Suprapubic skin (tissue), 4 donors: ENCODE measurements around the gene GBGT1. TPM values are rescaled to one million over a fixed set of nuclear protein-coding genes. Genes with fewer than 3 reads are reported as not detected.

Experiments used
- DNase-seq, 2 donors: peaks; one replicate each; pipeline ENCODE4 v3.0.0-alpha.2; 2019; ENCODE audit warnings: low spot score in 2 of 2
- H3K27ac ChIP-seq: fragments of 200-600 bp; sonication (generic); one replicate; pipeline ENCODE4 v1.5.1; 2019
- H3K27me3 ChIP-seq: fragments of 200-600 bp; sonication (generic); one replicate; pipeline ENCODE4 v1.5.1; 2019
- H3K36me3 ChIP-seq: fragments of 200-600 bp; sonication (generic); one replicate; pipeline ENCODE4 v1.5.1; 2019
- H3K4me1 ChIP-seq: fragments of 200-600 bp; sonication (generic); one replicate; pipeline ENCODE4 v1.5.1; 2019
- H3K4me3 ChIP-seq: fragments of 200-600 bp; sonication (generic); one replicate; pipeline ENCODE4 v1.5.1; 2019; ENCODE audit warnings: mild to moderate bottlenecking
- H3K9me3 ChIP-seq: fragments of 200-600 bp; sonication (generic); one replicate; pipeline ENCODE4 v1.5.1; 2019
- EP300 ChIP-seq: sonication (generic); formaldehyde crosslinking; IDR thresholded peaks from one replicate; pipeline ENCODE4 v1.6.1; 2017; ENCODE audit warnings: antibody characterized with exemption
- POLR2A ChIP-seq, 2 donors: fragments of 450-650 bp; IDR thresholded peaks; one replicate each; pipeline ENCODE4 v1.6.1; 2017; ENCODE audit warnings: antibody characterized with exemption in 2 of 2, mild to moderate bottlenecking in 2 of 2, moderate library complexity in 2 of 2
- POLR2AphosphoS5 ChIP-seq, 3 donors: sonication (generic); formaldehyde crosslinking; IDR thresholded peaks; one replicate each; pipeline ENCODE4 v1.6.1; 2017; ENCODE audit warnings: antibody characterized with exemption in 3 of 3
- WGBS: methylation state at CpG from one replicate; pipeline ENCODE4 v1.1.5; 2018; 5-methylcytosine and 5-hydroxymethylcytosine counted together
- total RNA-seq, 4 donors: library from RNA; depleted of rRNA; stranded (reverse); fragments of >200 nt; gene quantifications; one replicate each; pipeline ENCODE4 v1.1.0, GENCODE V29; 2016
- TF ChIP-seq, protein P1 (sequence below), 2 donors: fragments of 200-600 bp in 1 of 2; fragments of 450-650 bp in 1 of 2; sonication (generic) in 1 of 2; IDR thresholded peaks; one replicate each; pipeline ENCODE4 v1.5.1; 2016 to 2019; ENCODE audit warnings: antibody characterized with exemption in 2 of 2, mild to moderate bottlenecking in 1 of 2, moderate library complexity in 1 of 2

Gene GBGT1
- total RNA-seq, 4 donors from 2014 or later: 2.6 to 14.6 (median 5.8) TPM

DNA sequence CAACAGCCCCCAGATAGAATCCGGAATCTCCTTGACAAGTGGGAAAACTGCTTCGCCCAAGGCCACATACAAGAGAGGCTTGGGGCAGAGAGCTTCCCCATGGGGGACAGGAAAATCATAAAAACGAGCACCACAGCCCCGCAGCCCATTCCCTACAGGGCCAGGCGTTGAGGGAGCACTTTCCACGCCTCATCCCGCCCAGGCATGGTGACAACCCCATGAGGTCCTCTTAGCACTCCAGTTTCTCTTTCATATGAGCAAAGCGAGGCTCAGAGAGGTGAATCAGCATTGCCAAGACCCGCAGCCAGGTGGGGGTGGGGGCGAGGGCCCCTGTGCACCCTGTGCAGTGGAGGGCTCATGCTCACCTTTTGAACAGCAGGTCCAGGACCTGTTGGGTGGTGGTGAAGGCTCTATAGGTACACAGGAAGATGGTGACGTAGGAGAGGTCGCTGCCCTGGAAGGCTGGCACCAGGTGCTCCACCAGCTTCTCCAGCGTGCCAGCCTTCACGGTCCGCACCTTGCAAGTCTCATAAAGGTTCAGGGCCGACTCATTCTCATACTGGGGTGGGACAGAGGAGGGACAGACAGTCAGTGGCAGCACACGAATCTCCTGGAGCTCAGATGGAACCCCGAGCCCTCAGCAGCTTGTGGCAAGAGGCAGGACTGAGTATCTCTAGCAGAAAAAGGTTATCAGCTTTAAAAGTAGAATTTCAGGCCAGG lies 53.6 kb downstream of the GBGT1 start:
- TF ChIP-seq EP300 (no peak), POLR2A (IDR thresholded peaks at IDR 0.05) (no peak), POLR2AphosphoS5 (IDR thresholded peaks at IDR 0.05) (no peak)
- TF ChIP-seq, protein P1, sequence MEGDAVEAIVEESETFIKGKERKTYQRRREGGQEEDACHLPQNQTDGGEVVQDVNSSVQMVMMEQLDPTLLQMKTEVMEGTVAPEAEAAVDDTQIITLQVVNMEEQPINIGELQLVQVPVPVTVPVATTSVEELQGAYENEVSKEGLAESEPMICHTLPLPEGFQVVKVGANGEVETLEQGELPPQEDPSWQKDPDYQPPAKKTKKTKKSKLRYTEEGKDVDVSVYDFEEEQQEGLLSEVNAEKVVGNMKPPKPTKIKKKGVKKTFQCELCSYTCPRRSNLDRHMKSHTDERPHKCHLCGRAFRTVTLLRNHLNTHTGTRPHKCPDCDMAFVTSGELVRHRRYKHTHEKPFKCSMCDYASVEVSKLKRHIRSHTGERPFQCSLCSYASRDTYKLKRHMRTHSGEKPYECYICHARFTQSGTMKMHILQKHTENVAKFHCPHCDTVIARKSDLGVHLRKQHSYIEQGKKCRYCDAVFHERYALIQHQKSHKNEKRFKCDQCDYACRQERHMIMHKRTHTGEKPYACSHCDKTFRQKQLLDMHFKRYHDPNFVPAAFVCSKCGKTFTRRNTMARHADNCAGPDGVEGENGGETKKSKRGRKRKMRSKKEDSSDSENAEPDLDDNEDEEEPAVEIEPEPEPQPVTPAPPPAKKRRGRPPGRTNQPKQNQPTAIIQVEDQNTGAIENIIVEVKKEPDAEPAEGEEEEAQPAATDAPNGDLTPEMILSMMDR (IDR thresholded peaks at IDR 0.05): no peak
- Histone ChIP-seq H3K27me3 (no peaks in the 10 kb centered on the region), H3K4me3 (no peak overlapping the region), H3K4me1 (peaks cover 34% of the 10 kb centered on the region), H3K9me3 (no peaks in the 10 kb centered on the region), H3K36me3 (peaks cover 70% of the 10 kb centered on the region), H3K27ac (no peak overlapping the region)
- WGBS: 96% methylated on average over 15 of the region's 18 CpGs
- peak in 1 of 2 donors; percentile 58 for DNase-seq

DNA sequence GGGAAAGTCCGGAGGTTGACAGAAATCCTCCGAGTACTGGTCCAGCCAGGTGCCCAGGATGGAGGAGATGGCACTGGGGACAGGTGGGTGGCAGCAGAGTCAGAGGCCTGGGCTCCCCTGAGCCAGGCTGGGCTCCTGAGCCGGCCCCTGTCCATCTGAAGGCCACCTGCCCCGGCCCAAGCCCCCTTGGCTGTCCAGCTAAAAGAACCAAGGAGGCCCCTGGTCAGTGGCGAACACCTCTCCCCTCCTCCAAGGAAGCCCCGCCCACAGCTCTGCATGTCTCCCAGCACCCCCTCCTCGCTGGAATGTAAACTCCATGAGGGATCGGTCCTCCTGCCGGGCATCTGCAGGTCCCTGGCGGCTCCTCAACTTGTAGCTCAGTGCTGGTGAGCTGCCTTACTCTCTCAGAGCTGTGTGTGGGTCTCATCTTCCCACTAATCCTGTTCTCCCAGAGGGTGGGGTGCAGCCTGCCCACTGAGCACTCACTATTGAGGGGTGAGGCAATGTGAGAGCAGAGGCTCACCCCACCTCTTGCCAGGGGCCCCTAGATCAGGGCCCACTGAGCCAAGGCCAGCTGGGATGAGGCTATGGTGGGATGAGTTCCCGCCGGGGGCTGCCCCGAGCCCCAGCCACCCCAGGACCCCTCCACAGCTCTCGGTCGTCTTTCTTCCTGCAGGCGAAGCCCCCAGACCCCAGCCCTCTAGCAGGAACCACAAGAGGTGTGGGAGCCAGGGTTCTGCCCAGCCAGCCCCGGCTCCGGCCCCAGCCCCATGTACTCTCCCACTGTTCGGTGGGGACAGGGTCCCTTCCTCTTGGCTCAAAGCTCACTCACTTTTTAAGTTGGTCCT lies 54.7 kb downstream of the GBGT1 start:
- TF ChIP-seq, protein P1 (IDR thresholded peaks at IDR 0.05): no peak
- no peak for TF ChIP-seq POLR2AphosphoS5 (IDR thresholded peaks at IDR 0.05)
- no peak for TF ChIP-seq POLR2A (IDR thresholded peaks at IDR 0.05)
- TF ChIP-seq EP300: no peak
- peaks cover 26% of the 10 kb centered on the region for H3K4me1 ChIP-seq
- peak in 1 of 2 donors; percentile 62 for DNase-seq
- no peaks in the 10 kb centered on the region for H3K9me3 ChIP-seq
- H3K36me3 ChIP-seq: peaks cover 81% of the 10 kb centered on the region
- H3K27ac ChIP-seq: no peak overlapping the region
- 86% methylated on average over 13 of the region's 19 CpGs for WGBS
- no peaks in the 10 kb centered on the region for H3K27me3 ChIP-seq
- H3K4me3 ChIP-seq: no peak overlapping the region

DNA sequence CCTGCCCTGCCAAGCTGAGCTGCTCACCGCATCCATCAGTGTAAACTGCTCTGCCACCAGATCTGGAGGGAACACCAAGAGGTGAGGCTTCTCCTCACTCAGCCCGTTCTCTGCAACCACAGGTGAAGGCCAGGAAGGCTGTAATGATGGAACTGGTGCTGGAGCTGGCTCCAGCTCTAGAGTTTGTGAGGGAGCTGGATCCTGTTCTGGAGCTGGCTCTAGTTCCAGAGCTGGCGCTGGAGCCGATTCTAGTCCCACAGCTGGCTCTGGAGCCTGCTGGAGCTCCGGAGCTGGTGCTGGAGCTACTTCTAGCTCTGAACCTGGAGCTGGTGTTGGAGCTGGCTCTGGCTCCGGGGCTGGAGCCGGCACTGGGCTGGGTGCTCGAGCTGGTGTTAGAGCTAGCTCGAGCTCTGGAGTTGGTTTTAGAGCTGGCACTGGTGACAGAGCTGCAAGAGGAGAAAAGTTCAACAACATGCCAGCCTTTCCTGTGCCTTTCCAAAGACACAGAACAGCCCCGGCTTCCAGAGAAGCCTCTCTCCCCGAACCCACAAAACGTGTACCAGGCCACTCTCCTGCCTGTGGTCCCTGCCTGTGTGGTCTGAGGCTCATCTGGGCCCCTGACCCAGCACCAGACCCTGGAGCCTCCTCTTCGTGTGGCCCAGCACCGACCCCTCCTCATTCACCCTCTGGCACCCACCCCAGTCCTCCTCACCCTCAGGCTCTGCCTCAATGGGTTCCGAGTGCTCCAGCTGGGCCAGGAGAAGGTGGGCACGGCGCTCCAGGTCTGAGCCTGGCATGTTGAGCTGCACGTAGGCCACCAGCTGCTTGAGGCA lies 55.5 kb downstream of the GBGT1 start:
- no peak overlapping the region for H3K4me3 ChIP-seq
- 94% methylated on average over 8 of the region's 18 CpGs for WGBS
- TF ChIP-seq POLR2A (IDR thresholded peaks at IDR 0.05): no peak
- no peak for TF ChIP-seq POLR2AphosphoS5 (IDR thresholded peaks at IDR 0.05)
- no peak for TF ChIP-seq EP300
- TF ChIP-seq, protein P1 (IDR thresholded peaks at IDR 0.05): no peak
- H3K27ac ChIP-seq: no peak overlapping the region
- no peaks in the 10 kb centered on the region for H3K27me3 ChIP-seq
- peaks cover 89% of the 10 kb centered on the region for H3K36me3 ChIP-seq
- H3K9me3 ChIP-seq: no peaks in the 10 kb centered on the region
- peaks cover 24% of the 10 kb centered on the region for H3K4me1 ChIP-seq
- DNase-seq: peak in 1 of 2 donors; percentile 66

DNA sequence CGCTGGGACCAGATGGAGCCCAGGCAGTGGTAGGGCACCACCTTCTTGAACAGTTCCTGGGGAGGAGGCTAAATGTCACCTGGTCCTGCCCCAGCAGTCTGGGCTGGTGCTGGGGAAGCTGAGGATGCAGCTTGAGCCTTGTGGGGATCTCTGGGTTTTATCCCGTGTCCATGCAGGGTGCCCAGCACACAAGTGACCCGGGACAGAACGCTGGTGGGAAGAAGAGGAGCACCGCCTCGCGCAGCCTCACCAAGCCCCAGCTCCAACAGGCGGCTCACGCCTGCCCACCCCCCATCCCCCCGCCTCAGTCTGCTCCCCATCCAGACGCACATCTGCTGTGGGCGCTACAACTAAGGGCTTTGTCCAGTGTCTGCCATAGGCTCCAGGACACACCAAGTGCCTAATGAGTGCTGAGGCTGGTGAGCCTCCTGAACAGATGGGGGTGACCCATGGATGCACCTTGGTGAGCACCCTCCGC lies 56.4 kb downstream of the GBGT1 start:
- Histone ChIP-seq H3K27ac (no peak overlapping the region), H3K27me3 (no peaks in the 10 kb centered on the region), H3K4me1 (peaks cover 15% of the 10 kb centered on the region), H3K9me3 (no peaks in the 10 kb centered on the region), H3K4me3 (no peak overlapping the region), H3K36me3 (peaks cover 98% of the 10 kb centered on the region)
- 94% methylated on average over 11 of the region's 13 CpGs for WGBS
- TF ChIP-seq, protein P1 (IDR thresholded peaks at IDR 0.05): no peak
- TF ChIP-seq EP300: no peak
- no peak for TF ChIP-seq POLR2AphosphoS5 (IDR thresholded peaks at IDR 0.05)
- peak in 1 of 2 donors; percentile 35 for DNase-seq
